Sigmoid colon (tissue), 7 donors: ENCODE measurements around the gene WWC1. TPM values are rescaled to one million over a fixed set of nuclear protein-coding genes. Genes with fewer than 3 reads are reported as not detected.

Source experiments
- DNase-seq: peaks from one replicate; pipeline ENCODE4 v3.0.0-alpha.2; 2019
- H3K27ac ChIP-seq, 4 donors: fragments of 200-600 bp; sonication (generic); one replicate each; pipeline ENCODE4 v1.5.1; 2016 to 2019; ENCODE audit warnings: mild to moderate bottlenecking in 1 of 4
- H3K27me3 ChIP-seq, 3 donors: fragments of 200-600 bp; sonication (generic); one replicate each; pipeline ENCODE4 v1.5.1; 2019; ENCODE audit warnings: mild to moderate bottlenecking in 1 of 3
- H3K36me3 ChIP-seq, 4 donors: fragments of 200-600 bp; sonication (generic); one replicate each; pipeline ENCODE4 v1.5.1; 2016 to 2019
- H3K4me1 ChIP-seq, 4 donors: fragments of 200-600 bp; sonication (generic); one replicate each; pipeline ENCODE4 v1.5.1; 2017 to 2019
- H3K4me3 ChIP-seq, 4 donors: fragments of 200-600 bp; sonication (generic); one replicate each; pipeline ENCODE4 v1.5.1; 2017 to 2019; ENCODE audit warnings: mild to moderate bottlenecking in 2 of 4, moderate library complexity in 1 of 4
- H3K9me3 ChIP-seq, 4 donors: fragments of 200-600 bp in 3 of 4; sonication (generic) in 3 of 4; one replicate each; pipeline versions ENCODE4 v1.5.1 to v1.6.1; 2013 to 2019
- CTCF ChIP-seq, 4 experiments: fragments of 450-650 bp in 3 of 4; fragments of 200-600 bp in 1 of 4; IDR thresholded peaks; one replicate each; pipeline ENCODE4 v1.5.1; 2016 to 2019; ENCODE audit warnings: antibody characterized with exemption in 4 of 4, mild to moderate bottlenecking in 3 of 4, moderate library complexity in 2 of 4
- EP300 ChIP-seq, 4 donors: sonication (generic); formaldehyde crosslinking; IDR thresholded peaks; one replicate each; pipeline ENCODE4 v1.6.1; 2017; ENCODE audit warnings: antibody characterized with exemption in 4 of 4
- POLR2A ChIP-seq, 2 donors: fragments of 450-650 bp; IDR thresholded peaks; one replicate each; pipeline ENCODE4 v1.6.1; 2016; ENCODE audit warnings: antibody characterized with exemption in 2 of 2, mild to moderate bottlenecking in 2 of 2, moderate library complexity in 2 of 2
- POLR2AphosphoS5 ChIP-seq, 4 donors: sonication (generic); formaldehyde crosslinking; IDR thresholded peaks; one replicate each; pipeline ENCODE4 v1.6.1; 2017; ENCODE audit warnings: antibody characterized with exemption in 4 of 4
- WGBS, 2 donors: extraction: QIAGEN DNeasy Blood & Tissue Kit; methylation state at CpG; one replicate each; pipeline ENCODE4 v1.1.7; 2013; 5-methylcytosine and 5-hydroxymethylcytosine counted together
- intact Hi-C: fragments of 100-400 bp; cut with DNase I; formaldehyde crosslinking; loops from one replicate; pipeline ENCODE4 v1.15.1; 2023
- polyA plus RNA-seq, 3 donors: library from polyadenylated mRNA; stranded (reverse); fragments of 200-250 nt; gene quantifications; one replicate each; pipeline ENCODE4 v1.2.3, GENCODE V29; 2013
- total RNA-seq, 4 donors: library from RNA; depleted of rRNA; stranded (reverse); fragments of >200 nt; gene quantifications; one replicate each; pipeline ENCODE4 v1.1.0, GENCODE V29; 2016
- donor health status: healthy with polysubstance abuse.
- donor health status: Bipolar disorder and iron deficiency.
- donor health status: healthy.

Gene WWC1
- total and polyA plus RNA-seq, 7 donors, result 0.27 to 15.4 (median 6.2) TPM; not detected in 1

GRCh38 chr5:168292786-168293696 is 1.6 kb downstream of the WWC1 start:
- DNase-seq, result no peak
- H3K27ac ChIP-seq, result no peak overlapping the region
- peaks cover 6 to 43% (median 30%) of the 10 kb centered on the region in 3 donors for H3K27me3 ChIP-seq
- H3K4me3 ChIP-seq, result peak overlapping the region in 2 of 4 donors; percentile 35 to 50
- TF ChIP-seq CTCF (IDR thresholded peaks at IDR 0.05), result no peak
- TF ChIP-seq POLR2AphosphoS5 (IDR thresholded peaks at IDR 0.05), result no peak
- no peaks in the 10 kb centered on the region for H3K36me3 ChIP-seq
- peaks cover 0 to 18% (median 14%) of the 10 kb centered on the region in 4 donors for H3K4me1 ChIP-seq
- H3K9me3 ChIP-seq, result no peaks in the 10 kb centered on the region
- 41 to 65% methylated on average over 18 of the region's 18 CpGs for WGBS, 2 donors
- intact Hi-C loops, result no loop called here

DNA sequence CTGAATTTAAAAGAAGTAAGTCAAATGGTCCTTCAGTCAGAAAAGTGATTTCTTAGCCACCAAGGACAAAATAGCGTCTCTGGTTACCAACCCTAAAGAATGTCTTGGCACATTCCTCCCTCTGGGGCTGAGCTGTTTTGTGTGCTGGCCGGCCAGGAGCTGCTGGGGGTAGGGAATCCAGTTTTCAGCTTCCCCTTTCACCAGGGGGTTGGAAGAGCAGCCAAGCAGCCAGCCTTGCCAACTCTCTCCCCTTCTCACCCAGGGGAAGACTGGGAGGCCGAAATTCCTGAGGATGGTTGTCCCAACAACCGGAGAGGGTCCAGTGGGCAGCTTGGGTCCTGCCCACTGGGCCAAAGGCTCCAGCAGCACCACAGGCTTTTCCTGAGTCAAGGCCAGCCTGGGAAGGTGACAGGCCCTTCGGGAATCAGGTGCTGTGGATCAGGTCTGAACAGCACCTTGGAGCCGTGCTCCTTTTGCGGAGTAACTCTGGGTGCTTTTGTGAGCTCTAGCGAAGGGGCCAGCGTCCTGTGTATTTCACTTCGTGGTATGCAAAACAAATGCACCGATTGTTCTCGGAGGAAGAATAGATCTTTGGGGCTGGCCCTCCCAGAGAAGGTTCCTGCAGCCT is 4.2 kb downstream of the WWC1 start:
- Histone ChIP-seq H3K27ac (no peak overlapping the region), H3K4me3 (no peak overlapping the region), H3K4me1 (peaks cover 0 to 18% (median 14%) of the 10 kb centered on the region in 4 donors), H3K27me3 (peaks cover 6 to 39% (median 26%) of the 10 kb centered on the region in 3 donors), H3K9me3 (no peaks in the 10 kb centered on the region), H3K36me3 (no peaks in the 10 kb centered on the region)
- WGBS, 2 donors, result 83 to 88% methylated on average over 12 of the region's 12 CpGs
- intact Hi-C loops, result no loop called here
- no peak for DNase-seq
- TF ChIP-seq CTCF (IDR thresholded peaks at IDR 0.05) (peak in 1 of 4 experiments; percentile 10), POLR2AphosphoS5 (IDR thresholded peaks at IDR 0.05) (no peak)

GRCh38 chr5:168296682-168297081 is 5.2 kb downstream of the WWC1 start:
- TF ChIP-seq CTCF (IDR thresholded peaks at IDR 0.05) (no peak), EP300 (IDR thresholded peaks at IDR 0.05) (no peak), POLR2A (IDR thresholded peaks at IDR 0.05) (no peak), POLR2AphosphoS5 (IDR thresholded peaks at IDR 0.05) (no peak)
- Histone ChIP-seq H3K4me3 (no peak overlapping the region), H3K4me1 (peaks cover 0 to 10% (median 9%) of the 10 kb centered on the region in 4 donors), H3K36me3 (no peaks in the 10 kb centered on the region), H3K27ac (no peak overlapping the region), H3K27me3 (peaks cover 6 to 30% (median 17%) of the 10 kb centered on the region in 3 donors), H3K9me3 (no peaks in the 10 kb centered on the region)
- 92 to 98% methylated on average over 2 of the region's 2 CpGs for WGBS, 2 donors
- intact Hi-C loops, result no loop called here
- DNase-seq, result no peak

DNA sequence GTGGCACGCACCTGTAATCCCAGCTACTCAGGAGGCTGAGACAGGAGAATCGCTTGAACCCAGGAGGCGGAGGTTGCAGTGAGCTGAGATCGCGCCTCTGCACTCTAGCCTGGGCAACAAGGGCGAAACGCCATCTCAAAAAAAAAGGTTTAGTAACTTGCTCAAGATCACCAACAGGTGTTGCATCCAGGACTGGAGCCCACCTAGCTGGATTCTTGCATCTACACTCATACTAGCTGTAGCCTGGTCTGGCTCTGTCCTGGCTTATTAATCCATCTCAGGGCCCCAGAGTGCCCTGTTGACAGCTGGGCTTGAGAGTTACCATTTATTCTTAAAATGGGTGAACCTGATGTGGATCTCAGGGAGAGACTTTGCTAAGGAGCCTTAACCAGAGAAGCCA is 7.5 kb downstream of the WWC1 start:
- H3K27ac ChIP-seq, result no peak overlapping the region
- 98% methylated on average over 7 of the region's 7 CpGs for WGBS, 2 donors
- TF ChIP-seq POLR2A (IDR thresholded peaks at IDR 0.05) (no peak), EP300 (IDR thresholded peaks at IDR 0.05) (no peak), POLR2AphosphoS5 (IDR thresholded peaks at IDR 0.05) (no peak), CTCF (IDR thresholded peaks at IDR 0.05) (no peak)
- H3K9me3 ChIP-seq, result no peaks in the 10 kb centered on the region
- H3K36me3 ChIP-seq, result no peaks in the 10 kb centered on the region
- H3K27me3 ChIP-seq, result peaks cover 0 to 7% (median 0%) of the 10 kb centered on the region in 3 donors
- H3K4me1 ChIP-seq, result no peaks in the 10 kb centered on the region
- H3K4me3 ChIP-seq, result no peak overlapping the region
- no peak for DNase-seq
- intact Hi-C loops, result no loop called here
